Smooth muscle cell (in vitro differentiated cells): ENCODE results near the gene DYRK2. TPM values are rescaled to one million over a fixed set of nuclear protein-coding genes. Genes with fewer than 3 reads are reported as not detected.

Source experiments
- DNase-seq: peaks from one replicate; lab custom pipeline; 2025; ENCODE audit not compliant: unreplicated experiment; lab: John Stamatoyannopoulos, UW
- H2AFZ ChIP-seq: fragments of 200-600 bp; sonication (generic); 2 replicates; pipeline ENCODE4 v1.6.0; 2016; ENCODE audit warnings: antibody characterized with exemption, low read depth, mild to moderate bottlenecking
- H3F3A ChIP-seq: fragments of 200-600 bp; sonication (generic); 2 replicates; pipeline ENCODE4 v1.6.0; 2017; ENCODE audit warnings: antibody characterized with exemption, low read depth
- H3K27ac ChIP-seq: fragments of 200-600 bp; sonication (generic); 2 replicates; pipeline ENCODE4 v1.5.1; 2016; ENCODE audit warnings: low read depth, mild to moderate bottlenecking
- H3K27me3 ChIP-seq: fragments of 200-600 bp; sonication (generic); 2 replicates; pipeline ENCODE4 v1.6.1; 2016; ENCODE audit warnings: low read depth, mild to moderate bottlenecking
- H3K36me3 ChIP-seq: fragments of 200-600 bp; sonication (generic); 2 replicates; pipeline ENCODE4 v1.5.1; 2016; ENCODE audit warnings: low read depth
- H3K4me1 ChIP-seq: fragments of 200-600 bp; sonication (generic); 2 replicates; pipeline ENCODE4 v1.5.1; 2016; ENCODE audit warnings: low read depth
- H3K4me2 ChIP-seq: fragments of 200-600 bp; sonication (generic); 2 replicates; pipeline ENCODE4 v1.6.0; 2016; ENCODE audit warnings: mild to moderate bottlenecking
- H3K4me3 ChIP-seq: fragments of 200-600 bp; sonication (generic); 2 replicates; pipeline ENCODE4 v1.5.1; 2016; ENCODE audit warnings: mild to moderate bottlenecking
- H3K79me2 ChIP-seq: fragments of 200-600 bp; sonication (generic); 2 replicates; pipeline ENCODE4 v1.6.0; 2016; ENCODE audit warnings: low read depth, mild to moderate bottlenecking
- H3K9ac ChIP-seq: fragments of 200-600 bp; sonication (generic); 2 replicates; pipeline ENCODE4 v1.6.0; 2016; ENCODE audit warnings: low read depth
- H3K9me3 ChIP-seq: fragments of 200-600 bp; sonication (generic); replicated peaks from 2 replicates; pipeline ENCODE4 v1.5.1; 2016; ENCODE audit warnings: low read depth
- H4K20me1 ChIP-seq: fragments of 200-600 bp; sonication (generic); 2 replicates; pipeline ENCODE4 v1.6.0; 2016; ENCODE audit warnings: low read depth
- CTCF ChIP-seq: fragments of 200-600 bp; sonication (generic); IDR thresholded peaks from 2 replicates; pipeline ENCODE4 v1.5.1; 2017; ENCODE audit warnings: borderline replicate concordance, mild to moderate bottlenecking, antibody characterized with exemption; ENCODE audit not compliant: insufficient read depth, poor library complexity, severe bottlenecking
- WGBS: methylation state at CpG from one replicate; pipeline ENCODE4 v1.1.7; 2016; ENCODE audit warnings: low lambda C conversion rate; 5-methylcytosine and 5-hydroxymethylcytosine counted together
- polyA plus RNA-seq: library from polyadenylated mRNA; unstranded; fragments of >200 nt; fragmentation: Nextera tagmentation; extraction: Ambion mirVana; gene quantifications from 2 replicates; pipeline ENCODE4 v1.2.1, GENCODE V29; 2016
- total RNA-seq: library from RNA; depleted of rRNA; stranded (reverse); fragments of >200 nt; gene quantifications from 2 replicates; pipeline ENCODE4 v1.2.3, GENCODE V29; 2014

Gene DYRK2
- total and polyA plus RNA-seq, 2 experiments from 2014 or later, result 44.0 to 64.1 TPM

- H3K4me1 ChIP-seq, result no peaks in the 10 kb centered on the region
- H3K36me3 ChIP-seq, result no peaks in the 10 kb centered on the region
- no peaks in the 10 kb centered on the region for H3K27me3 ChIP-seq
- no peak for DNase-seq
- H3K79me2 ChIP-seq, result no peaks in the 10 kb centered on the region
- WGBS, result 83% methylated on average over 2 of the region's 2 CpGs
- no peak overlapping the region for H3K4me3 ChIP-seq
- no peaks in the 10 kb centered on the region for H3K9me3 ChIP-seq
- no peak overlapping the region for H3K9ac ChIP-seq
- H4K20me1 ChIP-seq, result no peaks in the 10 kb centered on the region
- H3K27ac ChIP-seq, result no peak overlapping the region
- H3F3A ChIP-seq, result no peaks in the 10 kb centered on the region
- H3K4me2 ChIP-seq, result no peak overlapping the region
- H2AFZ ChIP-seq, result no peak overlapping the region
- no peak for TF ChIP-seq CTCF
Measured at GRCh38 chr12:67633024-67633610, 15.4 kb upstream of the DYRK2 start.

GRCh38 chr12:67633708-67634107, 14.8 kb upstream of the DYRK2 start:
- H3K4me3 ChIP-seq, result no peak overlapping the region
- WGBS, result 88% methylated on average over 2 of the region's 2 CpGs
- H3K79me2 ChIP-seq, result no peaks in the 10 kb centered on the region
- no peaks in the 10 kb centered on the region for H3K36me3 ChIP-seq
- TF ChIP-seq CTCF, result no peak
- H2AFZ ChIP-seq, result no peak overlapping the region
- H3K27ac ChIP-seq, result no peak overlapping the region
- DNase-seq, result no peak
- H3F3A ChIP-seq, result no peaks in the 10 kb centered on the region
- no peaks in the 10 kb centered on the region for H3K4me1 ChIP-seq
- no peak overlapping the region for H3K4me2 ChIP-seq
- no peak overlapping the region for H3K9ac ChIP-seq
- H3K9me3 ChIP-seq, result no peaks in the 10 kb centered on the region
- no peaks in the 10 kb centered on the region for H4K20me1 ChIP-seq
- no peaks in the 10 kb centered on the region for H3K27me3 ChIP-seq

- H3K36me3 ChIP-seq, result no peaks in the 10 kb centered on the region
- TF ChIP-seq CTCF, result no peak
Measured at GRCh38 chr12:67634303-67634761, 14.2 kb upstream of the DYRK2 start.

GRCh38 chr12:67637718-67638117, 10.8 kb upstream of the DYRK2 start:
- H3K9ac ChIP-seq, result no peak overlapping the region
- H3K36me3 ChIP-seq, result no peaks in the 10 kb centered on the region
- H3K27me3 ChIP-seq, result no peaks in the 10 kb centered on the region
- H4K20me1 ChIP-seq, result no peaks in the 10 kb centered on the region
- H3F3A ChIP-seq, result no peaks in the 10 kb centered on the region
- H2AFZ ChIP-seq, result no peak overlapping the region
- no peak overlapping the region for H3K4me3 ChIP-seq
- no peak for DNase-seq
- H3K4me1 ChIP-seq, result no peaks in the 10 kb centered on the region
- H3K27ac ChIP-seq, result no peak overlapping the region
- no peaks in the 10 kb centered on the region for H3K9me3 ChIP-seq
- TF ChIP-seq CTCF, result no peak
- 84% methylated on average over 3 of the region's 3 CpGs for WGBS
- H3K4me2 ChIP-seq, result no peak overlapping the region
- H3K79me2 ChIP-seq, result no peaks in the 10 kb centered on the region

More at GRCh38 chr12:67634303-67634761, 14.2 kb upstream of the DYRK2 start:
- Histone ChIP-seq H3K4me3 (no peak overlapping the region), H3K4me2 (no peak overlapping the region), H3K9ac (no peak overlapping the region), H3K79me2 (no peaks in the 10 kb centered on the region), H3F3A (no peaks in the 10 kb centered on the region), H3K4me1 (no peaks in the 10 kb centered on the region), H3K27me3 (no peaks in the 10 kb centered on the region), H4K20me1 (no peaks in the 10 kb centered on the region), H3K9me3 (no peaks in the 10 kb centered on the region), H3K27ac (no peak overlapping the region), H2AFZ (no peak overlapping the region)
- DNase-seq, result no peak
